H1 (cell line): ENCODE measurements around the gene VWA3B. TPM values are rescaled to one million over a fixed set of nuclear protein-coding genes. Genes with fewer than 3 reads are reported as not detected.

ENCODE experiments used
- CTCF ChIA-PET: fragments of 300-600 bp; sonication (Branson Sonifier 250); formaldehyde crosslinking; loops from one replicate; lab custom pipeline; 2021; ENCODE audit not compliant: partially characterized antibody; lab: Charles Lee
- POLR2A ChIA-PET: fragments of 300-600 bp; sonication (Branson Sonifier 250); formaldehyde crosslinking; loops from one replicate; lab custom pipeline; 2021; ENCODE audit warnings: inconsistent platforms; ENCODE audit not compliant: partially characterized antibody; lab: Charles Lee
- DNase-seq, 2 experiments: peaks; one replicate each; pipeline versions ENCODE4 v3.0.0 to v3.0.0-alpha.2; 2010 to 2022; ENCODE audit warnings: low spot score in 2 of 2, low read depth in 1 of 2, mixed read lengths in 1 of 2
- FAIRE-seq: peaks from 2 replicates; lab custom pipeline; 2011; peaks lifted over from hg19 to GRCh38; lab: Jason Lieb, UNC
- H2AFZ ChIP-seq: 2 replicates; pipeline ENCODE4 v1.8.1; 2012; ENCODE audit warnings: low read length, inconsistent platforms
- H2AK5ac ChIP-seq: 2 replicates; pipeline ENCODE4 v1.6.1; 2013; ENCODE audit warnings: low read depth, low read length
- H2BK120ac ChIP-seq: replicated peaks from 2 replicates; pipeline ENCODE3; 2013; ENCODE audit warnings: low read depth, low read length, inconsistent platforms
- H2BK12ac ChIP-seq: 2 replicates; pipeline ENCODE4 v1.6.1; 2013; ENCODE audit warnings: low read depth, low read length
- H2BK15ac ChIP-seq: 2 replicates; pipeline ENCODE4 v1.6.1; 2013; ENCODE audit warnings: low read length
- H2BK20ac ChIP-seq: 2 replicates; pipeline ENCODE4 v1.6.1; 2013; ENCODE audit warnings: low read length
- H2BK5ac ChIP-seq: 2 replicates; pipeline ENCODE4 v1.6.1; 2013; ENCODE audit warnings: low read depth, low read length
- H3K14ac ChIP-seq: 2 replicates; pipeline ENCODE4 v1.6.1; 2013; ENCODE audit warnings: inconsistent platforms; ENCODE audit not compliant: insufficient read length
- H3K18ac ChIP-seq: 2 replicates; pipeline ENCODE4 v1.6.1; 2013; ENCODE audit warnings: low read length; ENCODE audit errors: extremely low read depth
- H3K23ac ChIP-seq: 2 replicates; pipeline ENCODE4 v1.6.1; 2013; ENCODE audit warnings: inconsistent platforms; ENCODE audit not compliant: insufficient read length
- H3K23me2 ChIP-seq: 2 replicates; pipeline ENCODE4 v1.6.1; 2013; ENCODE audit warnings: low read depth, low read length
- H3K27ac ChIP-seq: 2 replicates; pipeline ENCODE4 v1.6.1; 2011; ENCODE audit warnings: low read depth, low read length, inconsistent platforms
- H3K27me3 ChIP-seq, 4 experiments: replicated peaks in 1 of 4; 1 replicate in 1 of 4; 2 replicates in 3 of 4; pipeline versions ENCODE4 v1.6.1 to v1.8.1; 2011 to 2013; ENCODE audit warnings: low read length in 3 of 4, mild to moderate bottlenecking in 3 of 4, inconsistent platforms in 2 of 4, mixed read lengths in 2 of 4, moderate library complexity in 1 of 4; ENCODE audit not compliant: control insufficient read depth in 3 of 4, insufficient read depth in 3 of 4; ENCODE audit errors: extremely low read depth in 1 of 4
- H3K36me3 ChIP-seq, 4 experiments: 2 replicates each; pipeline versions ENCODE4 v1.6.1 to v1.8.1; 2011 to 2013; ENCODE audit warnings: mild to moderate bottlenecking in 4 of 4, low read length in 3 of 4, moderate library complexity in 2 of 4, control low read depth in 1 of 4, inconsistent platforms in 1 of 4; ENCODE audit not compliant: insufficient read depth in 4 of 4, control insufficient read depth in 2 of 4
- H3K4ac ChIP-seq: replicated peaks from 2 replicates; pipeline ENCODE3; 2013; ENCODE audit warnings: low read length, low read depth, mixed read lengths, inconsistent platforms; ENCODE audit not compliant: insufficient read length
- H3K4me1 ChIP-seq, 4 experiments: replicated peaks in 1 of 4; 1 replicate in 1 of 4; 2 replicates in 3 of 4; pipeline versions ENCODE4 v1.6.1 to v1.8.1; 2011 to 2013; ENCODE audit warnings: low read length in 3 of 4, inconsistent platforms in 2 of 4, mixed read lengths in 1 of 4; ENCODE audit not compliant: insufficient read depth in 4 of 4, control insufficient read depth in 3 of 4
- H3K4me2 ChIP-seq, 2 experiments: 2 replicates each; pipeline versions ENCODE4 v1.6.1 to v1.8.1; 2011 to 2013; ENCODE audit warnings: low read depth in 2 of 2, low read length in 2 of 2, control low read depth in 1 of 2, inconsistent platforms in 1 of 2, mild to moderate bottlenecking in 1 of 2; ENCODE audit not compliant: insufficient read depth in 1 of 2
- H3K4me3 ChIP-seq, 4 experiments: fragments of 200-600, 300-600 bp in 1 of 4; sonication (generic), shearing (Covaris generic), sonication (Bioruptor Twin) in 1 of 4; 2 replicates each; pipeline versions ENCODE4 v1.5.1 to v1.8.1; 2011 to 2016; ENCODE audit warnings: low read length in 4 of 4, low read depth in 3 of 4, control low read depth in 2 of 4, inconsistent platforms in 2 of 4, mild to moderate bottlenecking in 2 of 4, mixed read lengths in 1 of 4, moderate library complexity in 1 of 4; ENCODE audit not compliant: insufficient read depth in 2 of 4; ENCODE audit errors: extremely low read depth in 1 of 4
- H3K56ac ChIP-seq: replicated peaks from 2 replicates; pipeline ENCODE3; 2013; ENCODE audit warnings: low read depth, mild to moderate bottlenecking, mixed read lengths, low read length, inconsistent platforms; ENCODE audit not compliant: insufficient read length
- H3K79me1 ChIP-seq: 2 replicates; pipeline ENCODE4 v1.6.1; 2013; ENCODE audit warnings: low read depth, low read length, control low read depth
- H3K79me2 ChIP-seq, 2 experiments: 2 replicates each; pipeline versions ENCODE4 v1.6.1 to v1.8.1; 2012 to 2013; ENCODE audit warnings: low read length in 2 of 2, mild to moderate bottlenecking in 2 of 2, inconsistent platforms in 1 of 2; ENCODE audit not compliant: insufficient read depth in 2 of 2, control insufficient read depth in 1 of 2
- H3K9ac ChIP-seq, 4 experiments: replicated peaks in 1 of 4; 1 replicate in 1 of 4; 2 replicates in 3 of 4; pipeline versions ENCODE4 v1.6.1 to v1.8.1; 2011 to 2013; ENCODE audit warnings: low read depth in 3 of 4, low read length in 3 of 4, control low read depth in 2 of 4, mild to moderate bottlenecking in 2 of 4, moderate library complexity in 2 of 4, inconsistent platforms in 1 of 4; ENCODE audit errors: extremely low read depth in 1 of 4
- H3K9me3 ChIP-seq, 2 experiments: 2 replicates each; pipeline versions ENCODE4 v1.6.1 to v1.8.1; 2012 to 2013; ENCODE audit warnings: mild to moderate bottlenecking in 2 of 2, moderate library complexity in 2 of 2, control low read depth in 1 of 2, inconsistent platforms in 1 of 2, low read depth in 1 of 2, low read length in 1 of 2, mixed read lengths in 1 of 2; ENCODE audit not compliant: insufficient read depth in 2 of 2
- H4K20me1 ChIP-seq, 2 experiments: replicated peaks in 1 of 2; 2 replicates each; pipeline versions ENCODE3 to v1.8.1; 2011 to 2013; ENCODE audit warnings: inconsistent platforms in 2 of 2, low read length in 2 of 2, mild to moderate bottlenecking in 1 of 2; ENCODE audit not compliant: insufficient read depth in 2 of 2, control insufficient read depth in 1 of 2
- H4K5ac ChIP-seq: 2 replicates; pipeline ENCODE4 v1.6.1; 2013; ENCODE audit warnings: low read length, low read depth, mixed read lengths, inconsistent platforms; ENCODE audit not compliant: insufficient read length
- H4K8ac ChIP-seq: 2 replicates; pipeline ENCODE4 v1.8.0; 2013; ENCODE audit warnings: mild to moderate bottlenecking, moderate library complexity, low read length, inconsistent platforms; ENCODE audit not compliant: insufficient read depth; ENCODE audit errors: extremely low read depth
- H4K91ac ChIP-seq: replicated peaks from 2 replicates; pipeline ENCODE3; 2013; ENCODE audit warnings: low read length, mixed read lengths, inconsistent platforms; ENCODE audit not compliant: insufficient read length
- MAX ChIP-seq: IDR thresholded peaks from 2 replicates; pipeline ENCODE4 v1.6.1; 2012; ENCODE audit warnings: inconsistent platforms
- NANOG ChIP-seq: IDR thresholded peaks from 2 replicates; pipeline ENCODE4 v1.6.1; 2011; ENCODE audit warnings: low read length, low read depth, mild to moderate bottlenecking, inconsistent platforms; ENCODE audit not compliant: insufficient read depth, poor library complexity, severe bottlenecking
- RNF2 ChIP-seq: fragments of 200-900, 300-1000 bp; sonication (generic); IDR thresholded peaks from 2 replicates; pipeline ENCODE4 v1.7.1; 2016; ENCODE audit warnings: borderline replicate concordance, low read depth, mild to moderate bottlenecking, antibody characterized with exemption, low read length; ENCODE audit not compliant: poor library complexity, severe bottlenecking; ENCODE audit errors: missing control alignments
- SAP30 ChIP-seq: fragments of 300-600 bp; sonication (generic); IDR thresholded peaks from 2 replicates; pipeline ENCODE4 v1.7.1; 2012; ENCODE audit warnings: low read length, moderate library complexity, mild to moderate bottlenecking, inconsistent platforms; ENCODE audit not compliant: insufficient read depth, insufficient replicate concordance
- SP1 ChIP-seq: IDR thresholded peaks from 2 replicates; pipeline ENCODE4 v1.6.1; 2011; ENCODE audit warnings: low read depth, low read length
- SUZ12 ChIP-seq: fragments of 200-600 bp; sonication (generic); IDR thresholded peaks from 2 replicates; pipeline ENCODE4 v1.6.1; 2012; ENCODE audit warnings: mild to moderate bottlenecking, inconsistent platforms, low read length, moderate library complexity, mixed read lengths
- WGBS, 2 experiments: shearing (Covaris generic) in 1 of 2; methylation state at CpG; one replicate each; pipeline versions ENCODE4 v1.1.6 to v1.1.7; 2013 to 2015; ENCODE audit warnings: low lambda C conversion rate in 2 of 2, mixed read lengths in 2 of 2, inconsistent platforms in 1 of 2, low coverage in 1 of 2, missing lambda C conversion rate in 1 of 2; ENCODE audit not compliant: insufficient replicate concordance in 2 of 2, insufficient coverage in 1 of 2, insufficient read length in 1 of 2; ENCODE audit errors: extremely low coverage in 1 of 2, missing lambda C conversion rate in 1 of 2; 5-methylcytosine and 5-hydroxymethylcytosine counted together
- polyA plus RNA-seq, 7 experiments: library from polyadenylated mRNA; depleted of rRNA in 3 of 7; stranded (reverse) in 5 of 7; unstranded in 2 of 7; fragments of >200 nt in 5 of 7; fragments of 200-250 nt in 2 of 7; gene quantifications; 1 replicate in 5 of 7; 2 replicates in 1 of 7; 4 replicates in 1 of 7; pipeline versions ENCODE4 v1.2.1 to v1.2.3, GENCODE V29; 2011 to 2013; ENCODE audit warnings: missing spikeins in 2 of 7, mixed read lengths in 2 of 7
- total RNA-seq: library from RNA; stranded (reverse); fragmentation: NEBNext Ultra II Directional; extraction: Animal tissue kit (Norgen Biotek cat#: 25700); gene quantifications from 2 replicates; pipeline ENCODE4 v1.2.1, GENCODE V29; 2021

Gene VWA3B
- total and polyA plus RNA-seq, 2 of the 8 experiments (the other 6 are each of a cell fraction or from before 2014, with no cell fraction given): not detected

- Histone ChIP-seq H4K5ac (no peak overlapping the region), H2BK20ac (no peak overlapping the region), H3K79me2 (no peaks in the 10 kb centered on the region), H3K36me3 (no peaks in the 10 kb centered on the region)
- no peak for FAIRE-seq
- TF ChIP-seq MAX: no peak
- no peak for TF ChIP-seq SAP30
- TF ChIP-seq RNF2: no peak
- TF ChIP-seq SUZ12: no peak
- no peak for TF ChIP-seq SP1
- TF ChIP-seq NANOG: no peak
- TF ChIP-seq, all 59 proteins: peak for 0
- Histone ChIP-seq H3K4ac (no peak overlapping the region), H3K23me2 (no peaks in the 10 kb centered on the region), H4K20me1 (no peaks in the 10 kb centered on the region), H3K27me3 (no peaks in the 10 kb centered on the region), H2BK15ac (no peak overlapping the region), H2BK120ac (no peak overlapping the region), H2AFZ (no peak overlapping the region), H2BK12ac (no peak overlapping the region), H3K4me2 (no peak overlapping the region), H3K79me1 (no peaks in the 10 kb centered on the region), H2AK5ac (no peak overlapping the region), H4K91ac (no peak overlapping the region), H2BK5ac (no peak overlapping the region), H3K56ac (no peak overlapping the region), H3K18ac (no peak overlapping the region), H3K23ac (no peak overlapping the region), H3K9me3 (no peaks in the 10 kb centered on the region), H3K4me1 (no peaks in the 10 kb centered on the region), H4K8ac (no peak overlapping the region), H3K4me3 (no peak overlapping the region), H3K27ac (no peak overlapping the region), H3K14ac (no peak overlapping the region), H3K9ac (no peak overlapping the region)
- DNase-seq: no peak
- POLR2A ChIA-PET: no interaction called here
- CTCF ChIA-PET: no interaction called here
- WGBS, 2 experiments: 91% methylated on average over 5 of the region's 5 CpGs; no CpG with 5 or more reads in 1 of the 2 experiments
Measured at GRCh38 chr2:98153481-98153880, 66.5 kb downstream of the VWA3B start.
